H9 (cell line): ENCODE results near the gene PNMA6E. TPM values are rescaled to one million over a fixed set of nuclear protein-coding genes. Genes with fewer than 3 reads are reported as not detected.

Experiments used
- DNase-seq: peaks from one replicate; pipeline ENCODE4 v3.0.0-alpha.2; 2017
- H2AFZ ChIP-seq: one replicate; pipeline ENCODE4 v1.6.1; 2013; ENCODE audit warnings: mild to moderate bottlenecking, low read length, control low read depth, moderate library complexity
- H2AK5ac ChIP-seq: 2 replicates; pipeline ENCODE4 v1.6.1; 2013; ENCODE audit warnings: low read length, control low read depth, mixed read lengths; ENCODE audit not compliant: insufficient read length
- H2BK120ac ChIP-seq: one replicate; pipeline ENCODE4 v1.6.1; 2013; ENCODE audit warnings: low read depth, mild to moderate bottlenecking, low read length, control low read depth, inconsistent platforms; ENCODE audit not compliant: poor library complexity, severe bottlenecking
- H2BK12ac ChIP-seq: 2 replicates; pipeline ENCODE4 v1.6.1; 2013; ENCODE audit warnings: low read length, control low read depth, mixed read lengths, low read depth; ENCODE audit not compliant: insufficient read length
- H2BK15ac ChIP-seq: 2 replicates; pipeline ENCODE4 v1.6.1; 2013; ENCODE audit warnings: low read depth, low read length, control low read depth
- H2BK20ac ChIP-seq: one replicate; pipeline ENCODE4 v1.6.1; 2013; ENCODE audit warnings: low read depth, mild to moderate bottlenecking, low read length, control low read depth, inconsistent platforms; ENCODE audit not compliant: poor library complexity, severe bottlenecking
- H2BK5ac ChIP-seq: 2 replicates; pipeline ENCODE4 v1.6.1; 2013; ENCODE audit warnings: low read length, control low read depth, mixed read lengths; ENCODE audit not compliant: insufficient read length
- H3K14ac ChIP-seq: 2 replicates; pipeline ENCODE4 v1.6.1; 2013; ENCODE audit warnings: low read length, control low read depth; ENCODE audit not compliant: insufficient read depth
- H3K18ac ChIP-seq: 2 replicates; pipeline ENCODE4 v1.6.1; 2013; ENCODE audit warnings: low read depth, mild to moderate bottlenecking, mixed read lengths, low read length, control low read depth; ENCODE audit not compliant: insufficient read length
- H3K23ac ChIP-seq: 2 replicates; pipeline ENCODE4 v1.6.1; 2013; ENCODE audit warnings: low read length, control low read depth, mixed read lengths, low read depth; ENCODE audit not compliant: insufficient read length
- H3K23me2 ChIP-seq: 2 replicates; pipeline ENCODE4 v1.6.1; 2013; ENCODE audit warnings: low read depth, mild to moderate bottlenecking, mixed read lengths, low read length, control low read depth; ENCODE audit not compliant: insufficient read length, poor library complexity, severe bottlenecking
- H3K27ac ChIP-seq: 2 replicates; pipeline ENCODE4 v1.5.1; 2013; ENCODE audit warnings: low read length, control low read depth, mixed read lengths, low read depth; ENCODE audit not compliant: insufficient read length
- H3K27me3 ChIP-seq: 2 replicates; pipeline ENCODE4 v1.6.1; 2013; ENCODE audit warnings: low read length, control low read depth, inconsistent platforms; ENCODE audit not compliant: insufficient read depth
- H3K4ac ChIP-seq: 2 replicates; pipeline ENCODE4 v1.6.1; 2013; ENCODE audit warnings: low read depth, mild to moderate bottlenecking, control low read depth, inconsistent platforms, low read length, moderate library complexity
- H3K4me1 ChIP-seq: 2 replicates; pipeline ENCODE4 v1.6.1; 2013; ENCODE audit warnings: low read length, control low read depth, inconsistent platforms; ENCODE audit not compliant: insufficient read depth
- H3K4me2 ChIP-seq: 2 replicates; pipeline ENCODE4 v1.6.1; 2013; ENCODE audit warnings: low read length, control low read depth, mixed read lengths; ENCODE audit not compliant: insufficient read length, insufficient read depth
- H3K56ac ChIP-seq: 2 replicates; pipeline ENCODE4 v1.6.1; 2013; ENCODE audit warnings: low read depth, mild to moderate bottlenecking, mixed read lengths, low read length, control low read depth; ENCODE audit not compliant: insufficient read length
- H3K79me1 ChIP-seq: 2 replicates; pipeline ENCODE4 v1.6.1; 2013; ENCODE audit warnings: low read depth, mild to moderate bottlenecking, moderate library complexity, low read length, control low read depth, inconsistent platforms; ENCODE audit not compliant: insufficient read depth, poor library complexity, severe bottlenecking
- H3K79me2 ChIP-seq: 2 replicates; pipeline ENCODE4 v1.6.1; 2013; ENCODE audit warnings: low read length, control low read depth, inconsistent platforms; ENCODE audit not compliant: insufficient read depth
- H3K9ac ChIP-seq: 2 replicates; pipeline ENCODE4 v1.6.1; 2013; ENCODE audit warnings: low read length, control low read depth, mixed read lengths; ENCODE audit not compliant: insufficient read length; ENCODE audit errors: extremely low read depth
- H3K9me3 ChIP-seq: one replicate; pipeline ENCODE4 v1.6.1; 2013; ENCODE audit warnings: low read depth, low read length, inconsistent platforms; ENCODE audit not compliant: control insufficient read depth
- H3T11ph ChIP-seq: one replicate; pipeline ENCODE4 v1.6.1; 2013; ENCODE audit warnings: mild to moderate bottlenecking, low read length, control low read depth, inconsistent platforms
- H4K20me1 ChIP-seq: one replicate; pipeline ENCODE4 v1.6.1; 2013; ENCODE audit not compliant: control insufficient read depth, insufficient read length, insufficient read depth
- H4K5ac ChIP-seq: 2 replicates; pipeline ENCODE4 v1.6.1; 2013; ENCODE audit warnings: low read depth, mild to moderate bottlenecking, mixed read lengths, low read length, control low read depth; ENCODE audit not compliant: insufficient read length
- H4K8ac ChIP-seq: replicated peaks from 2 replicates; pipeline ENCODE4 v1.6.1; 2013; ENCODE audit warnings: low read length, control low read depth, mixed read lengths, low read depth; ENCODE audit not compliant: insufficient read length
- H4K91ac ChIP-seq: 2 replicates; pipeline ENCODE4 v1.6.1; 2013; ENCODE audit warnings: low read depth, mild to moderate bottlenecking, moderate library complexity, mixed read lengths, low read length, control low read depth; ENCODE audit not compliant: insufficient read length
- H3K27ac Mint-ChIP-seq, 3 experiments: 2 replicates in 2 of 3; 3 replicates in 1 of 3; pipeline ENCODE4 v1.8.0; 2020 to 2021; ENCODE audit warnings: mixed read lengths in 3 of 3, mild to moderate bottlenecking in 1 of 3, moderate library complexity in 1 of 3
- H3K27me3 Mint-ChIP-seq: 2 replicates; pipeline ENCODE4 v1.8.0; 2021; ENCODE audit warnings: low read depth, mild to moderate bottlenecking, moderate library complexity, mixed read lengths
- H3K36me3 Mint-ChIP-seq, 3 experiments: 2 replicates in 2 of 3; 3 replicates in 1 of 3; pipeline ENCODE4 v1.8.0; 2020 to 2021; ENCODE audit warnings: low read depth in 3 of 3, mixed read lengths in 3 of 3; ENCODE audit not compliant: insufficient read depth in 1 of 3
- H3K4me1 Mint-ChIP-seq, 2 experiments: 2 replicates each; pipeline ENCODE4 v1.8.0; 2020; ENCODE audit warnings: mixed read lengths in 2 of 2
- H3K4me3 Mint-ChIP-seq, 2 experiments: 2 replicates in 1 of 2; 3 replicates in 1 of 2; pipeline ENCODE4 v1.8.0; 2020 to 2021; ENCODE audit warnings: mild to moderate bottlenecking in 2 of 2, mixed read lengths in 2 of 2, moderate library complexity in 1 of 2
- H3K9me3 Mint-ChIP-seq, 2 experiments: 2 replicates in 1 of 2; 3 replicates in 1 of 2; pipeline ENCODE4 v1.8.0; 2020; ENCODE audit warnings: mild to moderate bottlenecking in 2 of 2, mixed read lengths in 2 of 2, moderate library complexity in 1 of 2
- WGBS: extraction: QIAGEN DNeasy Blood & Tissue Kit; methylation state at CpG from one replicate; pipeline ENCODE4 v1.1.7; 2013; ENCODE audit warnings: missing lambda C conversion rate, low lambda C conversion rate, mixed read lengths; ENCODE audit not compliant: insufficient read length; ENCODE audit errors: extremely low coverage; 5-methylcytosine and 5-hydroxymethylcytosine counted together
- total RNA-seq: library from RNA; stranded (reverse); gene quantifications from 2 replicates; pipeline ENCODE4 v1.2.1, GENCODE V29; 2021
- TF ChIP-seq, protein P1 (sequence below): fragments of 200-600 bp; sonication (generic); conservative IDR thresholded peaks from 3 replicates; pipeline ENCODE4 v1.8.0; 2021; ENCODE audit warnings: antibody characterized with exemption, mild to moderate bottlenecking

Gene PNMA6E
- total RNA-seq, 1 experiment from 2014 or later = not detected

GRCh38 chrX:153388722-153389459 lies 12.3 kb downstream of the PNMA6E start:
- H3K4me1 Mint-ChIP-seq = no peaks in the 10 kb centered on the region
- no CpG with 5 or more reads among the region's 14 CpGs for WGBS
- no peak overlapping the region for H4K5ac ChIP-seq

More at GRCh38 chrX:153388722-153389459, 12.3 kb downstream of the PNMA6E start:
- Histone ChIP-seq H4K91ac (no peak overlapping the region), H3K4me2 (no peak overlapping the region), H2BK20ac (no peak overlapping the region), H3K4me1 (no peaks in the 10 kb centered on the region), H2BK12ac (no peak overlapping the region), H3K27me3 (no peaks in the 10 kb centered on the region), H3K23me2 (peaks cover 5% of the 10 kb centered on the region), H3K18ac (no peak overlapping the region), H3K27ac (no peak overlapping the region), H3K14ac (no peak overlapping the region), H4K8ac (no peak overlapping the region), H3K9ac (no peak overlapping the region), H3K4ac (no peak overlapping the region), H3K56ac (no peak overlapping the region), H3T11ph (no peak overlapping the region), H4K20me1 (no peaks in the 10 kb centered on the region), H2AK5ac (no peak overlapping the region), H2BK15ac (no peak overlapping the region), H2BK5ac (no peak overlapping the region), H2AFZ (no peak overlapping the region), H3K9me3 (peaks cover 54% of the 10 kb centered on the region), H3K23ac (no peak overlapping the region), H3K79me2 (no peaks in the 10 kb centered on the region), H2BK120ac (no peak overlapping the region), H3K79me1 (no peaks in the 10 kb centered on the region)
- Mint-ChIP-seq H3K27ac (no peak overlapping the region), H3K27me3 (peaks cover 3% of the 10 kb centered on the region), H3K36me3 (peaks cover 0 to 2% (median 0%) of the 10 kb centered on the region in 3 experiments; a peak in 1 of 7 replicates), H3K4me3 (no peak overlapping the region), H3K9me3 (peaks cover 25 to 36% of the 10 kb centered on the region in 2 experiments)
- peak; percentile 12 for DNase-seq
- TF ChIP-seq, protein P1, sequence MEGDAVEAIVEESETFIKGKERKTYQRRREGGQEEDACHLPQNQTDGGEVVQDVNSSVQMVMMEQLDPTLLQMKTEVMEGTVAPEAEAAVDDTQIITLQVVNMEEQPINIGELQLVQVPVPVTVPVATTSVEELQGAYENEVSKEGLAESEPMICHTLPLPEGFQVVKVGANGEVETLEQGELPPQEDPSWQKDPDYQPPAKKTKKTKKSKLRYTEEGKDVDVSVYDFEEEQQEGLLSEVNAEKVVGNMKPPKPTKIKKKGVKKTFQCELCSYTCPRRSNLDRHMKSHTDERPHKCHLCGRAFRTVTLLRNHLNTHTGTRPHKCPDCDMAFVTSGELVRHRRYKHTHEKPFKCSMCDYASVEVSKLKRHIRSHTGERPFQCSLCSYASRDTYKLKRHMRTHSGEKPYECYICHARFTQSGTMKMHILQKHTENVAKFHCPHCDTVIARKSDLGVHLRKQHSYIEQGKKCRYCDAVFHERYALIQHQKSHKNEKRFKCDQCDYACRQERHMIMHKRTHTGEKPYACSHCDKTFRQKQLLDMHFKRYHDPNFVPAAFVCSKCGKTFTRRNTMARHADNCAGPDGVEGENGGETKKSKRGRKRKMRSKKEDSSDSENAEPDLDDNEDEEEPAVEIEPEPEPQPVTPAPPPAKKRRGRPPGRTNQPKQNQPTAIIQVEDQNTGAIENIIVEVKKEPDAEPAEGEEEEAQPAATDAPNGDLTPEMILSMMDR = no peak
